Smooth muscle cell (in vitro differentiated cells): ENCODE results near the gene CD86. TPM values are rescaled to one million over a fixed set of nuclear protein-coding genes. Genes with fewer than 3 reads are reported as not detected.

Experiments
- DNase-seq: peaks from one replicate; lab custom pipeline; 2025; ENCODE audit not compliant: unreplicated experiment; lab: John Stamatoyannopoulos, UW
- H2AFZ ChIP-seq: fragments of 200-600 bp; sonication (generic); 2 replicates; pipeline ENCODE4 v1.6.0; 2016; ENCODE audit warnings: antibody characterized with exemption, low read depth, mild to moderate bottlenecking
- H3F3A ChIP-seq: fragments of 200-600 bp; sonication (generic); 2 replicates; pipeline ENCODE4 v1.6.0; 2017; ENCODE audit warnings: antibody characterized with exemption, low read depth
- H3K27ac ChIP-seq: fragments of 200-600 bp; sonication (generic); 2 replicates; pipeline ENCODE4 v1.5.1; 2016; ENCODE audit warnings: low read depth, mild to moderate bottlenecking
- H3K27me3 ChIP-seq: fragments of 200-600 bp; sonication (generic); 2 replicates; pipeline ENCODE4 v1.6.1; 2016; ENCODE audit warnings: low read depth, mild to moderate bottlenecking
- H3K36me3 ChIP-seq: fragments of 200-600 bp; sonication (generic); 2 replicates; pipeline ENCODE4 v1.5.1; 2016; ENCODE audit warnings: low read depth
- H3K4me1 ChIP-seq: fragments of 200-600 bp; sonication (generic); 2 replicates; pipeline ENCODE4 v1.5.1; 2016; ENCODE audit warnings: low read depth
- H3K4me2 ChIP-seq: fragments of 200-600 bp; sonication (generic); 2 replicates; pipeline ENCODE4 v1.6.0; 2016; ENCODE audit warnings: mild to moderate bottlenecking
- H3K4me3 ChIP-seq: fragments of 200-600 bp; sonication (generic); 2 replicates; pipeline ENCODE4 v1.5.1; 2016; ENCODE audit warnings: mild to moderate bottlenecking
- H3K79me2 ChIP-seq: fragments of 200-600 bp; sonication (generic); 2 replicates; pipeline ENCODE4 v1.6.0; 2016; ENCODE audit warnings: low read depth, mild to moderate bottlenecking
- H3K9ac ChIP-seq: fragments of 200-600 bp; sonication (generic); 2 replicates; pipeline ENCODE4 v1.6.0; 2016; ENCODE audit warnings: low read depth
- H3K9me3 ChIP-seq: fragments of 200-600 bp; sonication (generic); replicated peaks from 2 replicates; pipeline ENCODE4 v1.5.1; 2016; ENCODE audit warnings: low read depth
- H4K20me1 ChIP-seq: fragments of 200-600 bp; sonication (generic); 2 replicates; pipeline ENCODE4 v1.6.0; 2016; ENCODE audit warnings: low read depth
- CTCF ChIP-seq: fragments of 200-600 bp; sonication (generic); IDR thresholded peaks from 2 replicates; pipeline ENCODE4 v1.5.1; 2017; ENCODE audit warnings: borderline replicate concordance, mild to moderate bottlenecking, antibody characterized with exemption; ENCODE audit not compliant: insufficient read depth, poor library complexity, severe bottlenecking
- WGBS: methylation state at CpG from one replicate; pipeline ENCODE4 v1.1.7; 2016; ENCODE audit warnings: low lambda C conversion rate; 5-methylcytosine and 5-hydroxymethylcytosine counted together
- polyA plus RNA-seq: library from polyadenylated mRNA; unstranded; fragments of >200 nt; fragmentation: Nextera tagmentation; extraction: Ambion mirVana; gene quantifications from 2 replicates; pipeline ENCODE4 v1.2.1, GENCODE V29; 2016
- total RNA-seq: library from RNA; depleted of rRNA; stranded (reverse); fragments of >200 nt; gene quantifications from 2 replicates; pipeline ENCODE4 v1.2.3, GENCODE V29; 2014

CD86 gene
- total and polyA plus RNA-seq, 2 experiments from 2014 or later = not detected

GRCh38 chr3:122014741-122015140 is 40.4 kb upstream of the CD86 start:
- no peak overlapping the region for H3K4me2 ChIP-seq
- DNase-seq = no peak
- TF ChIP-seq CTCF = no peak
- H2AFZ ChIP-seq = no peak overlapping the region
- no peak overlapping the region for H3K9ac ChIP-seq
- H3K9me3 ChIP-seq = no peaks in the 10 kb centered on the region
- no peaks in the 10 kb centered on the region for H3K27me3 ChIP-seq
- no peaks in the 10 kb centered on the region for H3K4me1 ChIP-seq
- H3K4me3 ChIP-seq = no peak overlapping the region
- H3K79me2 ChIP-seq = no peaks in the 10 kb centered on the region
- no peaks in the 10 kb centered on the region for H3F3A ChIP-seq
- no peak overlapping the region for H3K27ac ChIP-seq
- H4K20me1 ChIP-seq = no peaks in the 10 kb centered on the region
- H3K36me3 ChIP-seq = no peaks in the 10 kb centered on the region
- WGBS = 96% methylated on average over 1 of the region's 1 CpG

GRCh38 chr3:122019493-122019892 is 35.7 kb upstream of the CD86 start:
- H3K9ac ChIP-seq = no peak overlapping the region
- no peaks in the 10 kb centered on the region for H3K79me2 ChIP-seq
- no peak overlapping the region for H3K27ac ChIP-seq
- TF ChIP-seq CTCF = no peak
- H3K9me3 ChIP-seq = no peaks in the 10 kb centered on the region
- no peak overlapping the region for H3K4me3 ChIP-seq
- no peak overlapping the region for H3K4me2 ChIP-seq
- H3K36me3 ChIP-seq = no peaks in the 10 kb centered on the region
- no peaks in the 10 kb centered on the region for H4K20me1 ChIP-seq
- no peak for DNase-seq
- H3K4me1 ChIP-seq = no peaks in the 10 kb centered on the region
- peaks cover 26% of the 10 kb centered on the region for H3K27me3 ChIP-seq
- no peak overlapping the region for H2AFZ ChIP-seq
- H3F3A ChIP-seq = no peaks in the 10 kb centered on the region

GRCh38 chr3:122021037-122021436 is 34.1 kb upstream of the CD86 start:
- H3K27ac ChIP-seq = no peak overlapping the region
- H3K4me1 ChIP-seq = no peaks in the 10 kb centered on the region
- H3K27me3 ChIP-seq = peaks cover 26% of the 10 kb centered on the region
- no peak for TF ChIP-seq CTCF
- no peaks in the 10 kb centered on the region for H3K79me2 ChIP-seq
- no peak overlapping the region for H3K4me2 ChIP-seq
- H3K36me3 ChIP-seq = no peaks in the 10 kb centered on the region
- no peaks in the 10 kb centered on the region for H3F3A ChIP-seq
- peak overlapping the region; percentile 71 for H2AFZ ChIP-seq
- H3K4me3 ChIP-seq = no peak overlapping the region
- H3K9me3 ChIP-seq = no peaks in the 10 kb centered on the region
- H3K9ac ChIP-seq = no peak overlapping the region
- DNase-seq = no peak
- no peaks in the 10 kb centered on the region for H4K20me1 ChIP-seq
- 76% methylated on average over 1 of the region's 1 CpG for WGBS

GRCh38 chr3:122021811-122022401 is 33.3 kb upstream of the CD86 start, which contains the start of gene ILDR1:
Gene ILDR1 (minus strand): TSS chr3:122022247. CDS start chr3:122022077, 170 bp downstream.
- Histone ChIP-seq H3K4me3 (peak within 1 kb of the TSS; percentile 40), H3K9me3 (no peaks in the 10 kb centered on the region), H3K27me3 (peaks cover 26% of the 10 kb centered on the region), H3K9ac (no peak within 1 kb of the TSS), H3F3A (no peaks in the 10 kb centered on the region), H3K4me1 (no peaks in the 10 kb centered on the region), H3K27ac (no peak within 1 kb of the TSS), H3K79me2 (no peaks in the 10 kb centered on the region), H4K20me1 (no peaks in the 10 kb centered on the region), H3K4me2 (peak within 1 kb of the TSS; percentile 83), H3K36me3 (no peaks in the 10 kb centered on the region), H2AFZ (peak within 1 kb of the TSS; percentile 71)
- TF ChIP-seq CTCF = no peak
- no peak for DNase-seq
- WGBS = 9% methylated on average over 32 of the region's 43 CpGs
